ENCODE results near the gene HNRNPH2. TPM values are rescaled to one million over a fixed set of nuclear protein-coding genes. Genes with fewer than 3 reads are reported as not detected.

The HNRNPH2 gene
- total RNA-seq, 1 experiment from 2014 or later: 49.8 TPM

- Histone ChIP-seq H3K79me2 (ENCODE audit: insufficient read depth, low read length) (peaks cover 87% of the 10 kb centered on the region), H3K36me3 (ENCODE audit: control insufficient read depth in 1 of 2, insufficient read depth in 2 of 2, low read length in 2 of 2) (peaks cover 3 to 8% of the 10 kb centered on the region in 2 experiments; a peak in 3 of 4 replicates), H3K9ac (ENCODE audit: low read length) (peak overlapping the region; percentile 91), H3K4me3 (replicated peaks in 1 of 2; ENCODE audit: low read depth in 1 of 2, low read length in 2 of 2) (peak overlapping the region; percentile 54 to 90), H4K20me1 (ENCODE audit: insufficient read depth) (no peaks in the 10 kb centered on the region), H2AFZ (ENCODE audit: low read depth, low read length, poor library complexity, severe bottlenecking) (no peak overlapping the region), H3K9me3 (ENCODE audit: control insufficient read depth in 1 of 2, insufficient read depth in 1 of 2, low read depth in 1 of 2, low read length in 2 of 2) (no peaks in the 10 kb centered on the region), H3K9me2 (ENCODE audit: insufficient read depth) (no peaks in the 10 kb centered on the region), H3K4me2 (ENCODE audit: low read length) (peak overlapping the region; percentile 80), H3K27me3 (ENCODE audit: insufficient read depth, low read length) (no peaks in the 10 kb centered on the region), H3K4me1 (ENCODE audit: control insufficient read depth in 1 of 2, insufficient read depth in 2 of 2, low read length in 2 of 2) (0 out of 4 replicates have a peak, but pooled peaks cover 0 to 3% of the 10 kb centered on the region in 2 experiments), H3K27ac (ENCODE audit: low read depth, low read length) (peak overlapping the region; percentile 71; the same call in 1 of the 2 replicates)
- BruUV-seq (replicated peaks): no TSS peak
- POLR2A ChIA-PET: no interaction called here
- RAD21 ChIA-PET (ENCODE audit: low non-redundant PET in 1 of 2, low total read pairs in 2 of 2, uncharacterized antibody in 2 of 2, unreplicated experiment in 2 of 2): no interaction called here
- no peak for TF ChIP-seq ZBTB33 (IDR thresholded peaks at IDR 0.05; ENCODE audit: extremely low read depth, insufficient replicate concordance, low read length)
- no peak for TF ChIP-seq RAD21 (IDR thresholded peaks at IDR 0.05; ENCODE audit: low read depth)
- TF ChIP-seq JUND (IDR thresholded peaks at IDR 0.05): no peak
- TF ChIP-seq POLR2AphosphoS5 (IDR thresholded peaks at IDR 0.05; ENCODE audit: low read depth, low read length): no peak
- TF ChIP-seq MAX (IDR thresholded peaks at IDR 0.05): no peak
- no peak for TF ChIP-seq CTCF (IDR thresholded peaks at IDR 0.05 in 2 of 3, conservative IDR thresholded peaks at IDR 0.05 in 1 of 3; ENCODE audit: borderline replicate concordance in 1 of 3, insufficient read depth in 1 of 3, low read depth in 2 of 3, low read length in 2 of 3)
- no peak for TF ChIP-seq EZH2phosphoT487 (IDR thresholded peaks at IDR 0.05; ENCODE audit: borderline replicate concordance)
- TF ChIP-seq SRF (IDR thresholded peaks at IDR 0.05; ENCODE audit: low read depth): no peak
- no peak for TF ChIP-seq SIN3A (IDR thresholded peaks at IDR 0.05; ENCODE audit: low read depth)
- no peak for TF ChIP-seq FOSL1 (IDR thresholded peaks at IDR 0.05; ENCODE audit: low read depth)
- TF ChIP-seq EGR1 (IDR thresholded peaks at IDR 0.05; ENCODE audit: low read depth): no peak
- TF ChIP-seq EZH2 (IDR thresholded peaks at IDR 0.05): no peak
- TF ChIP-seq REST (IDR thresholded peaks at IDR 0.05; ENCODE audit: low read depth): no peak
- no peak for TF ChIP-seq YY1 (IDR thresholded peaks at IDR 0.05; ENCODE audit: extremely low read depth, insufficient replicate concordance, low read depth, low read length)
- TF ChIP-seq POLR2A (IDR thresholded peaks at IDR 0.05; ENCODE audit: borderline replicate concordance, extremely low read depth, insufficient read depth, insufficient read length): no peak
- DNase-seq (ENCODE audit: low read depth, low spot score): no peak
- intact Hi-C loops (cut with micrococcal nuclease): no loop called here
- CTCF ChIA-PET: no interaction called here
- no peak for ATAC-seq
Measured at GRCh38 chrX:101409043-101409442, 1.0 kb downstream of the HNRNPH2 start.

Data from HCT116 (cell line).